ENCODE results near the gene NCOA1. TPM values are rescaled to one million over a fixed set of nuclear protein-coding genes. Genes with fewer than 3 reads are reported as not detected.
A peak's percentile ranks its signal among the peaks of the same experiment; 100 is the strongest.

Gene NCOA1
- total RNA-seq, 1 donor from 2014 or later: 29.0 TPM

DNA sequence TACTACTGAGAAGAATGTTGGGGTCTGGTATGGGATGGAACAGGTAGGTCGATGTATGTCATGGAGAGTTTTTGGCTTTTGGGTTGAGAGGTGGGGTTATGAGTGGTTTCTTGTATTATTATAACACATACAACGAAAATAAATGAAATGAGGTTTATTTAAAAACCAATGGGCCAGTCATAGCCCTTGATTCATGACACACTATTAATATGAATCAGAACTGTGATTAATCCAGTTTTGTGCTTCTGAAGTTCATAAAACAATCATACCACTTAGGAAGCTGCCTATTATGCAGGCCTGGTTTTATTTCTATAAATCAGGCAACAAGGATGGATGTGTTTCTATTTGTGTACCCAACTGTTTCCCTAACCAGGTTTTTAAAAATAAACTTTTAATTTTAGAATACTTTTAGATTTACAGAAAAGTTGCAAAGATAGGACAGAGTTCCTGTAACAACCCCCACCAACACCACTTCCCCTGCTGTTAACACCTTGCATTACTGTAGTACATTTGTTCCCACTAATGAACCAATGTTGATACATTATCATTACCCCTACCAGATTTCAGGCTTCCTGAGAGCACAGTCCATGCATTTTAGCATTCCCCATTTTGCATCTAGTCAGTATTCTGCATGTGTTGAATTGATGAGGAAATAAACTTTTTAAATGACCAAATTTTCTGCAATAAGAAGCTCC is 37.5 kb upstream of the NCOA1 start:
- TF ChIP-seq, protein P1, sequence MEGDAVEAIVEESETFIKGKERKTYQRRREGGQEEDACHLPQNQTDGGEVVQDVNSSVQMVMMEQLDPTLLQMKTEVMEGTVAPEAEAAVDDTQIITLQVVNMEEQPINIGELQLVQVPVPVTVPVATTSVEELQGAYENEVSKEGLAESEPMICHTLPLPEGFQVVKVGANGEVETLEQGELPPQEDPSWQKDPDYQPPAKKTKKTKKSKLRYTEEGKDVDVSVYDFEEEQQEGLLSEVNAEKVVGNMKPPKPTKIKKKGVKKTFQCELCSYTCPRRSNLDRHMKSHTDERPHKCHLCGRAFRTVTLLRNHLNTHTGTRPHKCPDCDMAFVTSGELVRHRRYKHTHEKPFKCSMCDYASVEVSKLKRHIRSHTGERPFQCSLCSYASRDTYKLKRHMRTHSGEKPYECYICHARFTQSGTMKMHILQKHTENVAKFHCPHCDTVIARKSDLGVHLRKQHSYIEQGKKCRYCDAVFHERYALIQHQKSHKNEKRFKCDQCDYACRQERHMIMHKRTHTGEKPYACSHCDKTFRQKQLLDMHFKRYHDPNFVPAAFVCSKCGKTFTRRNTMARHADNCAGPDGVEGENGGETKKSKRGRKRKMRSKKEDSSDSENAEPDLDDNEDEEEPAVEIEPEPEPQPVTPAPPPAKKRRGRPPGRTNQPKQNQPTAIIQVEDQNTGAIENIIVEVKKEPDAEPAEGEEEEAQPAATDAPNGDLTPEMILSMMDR (IDR thresholded peaks at IDR 0.05): no peak
- Mint-ChIP-seq H3K36me3 (ENCODE audit: unreplicated experiment) (no peaks in the 10 kb centered on the region), H3K4me3 (ENCODE audit: unreplicated experiment) (no peak overlapping the region), H3K27ac (ENCODE audit: unreplicated experiment) (no peak overlapping the region), H3K9me3 (ENCODE audit: unreplicated experiment) (peaks cover 9% of the 10 kb centered on the region), H3K4me1 (ENCODE audit: unreplicated experiment) (peaks cover 9% of the 10 kb centered on the region), H3K27me3 (ENCODE audit: unreplicated experiment) (no peaks in the 10 kb centered on the region)
- no peak for DNase-seq (ENCODE audit: extremely low spot score, unreplicated experiment)

DNA sequence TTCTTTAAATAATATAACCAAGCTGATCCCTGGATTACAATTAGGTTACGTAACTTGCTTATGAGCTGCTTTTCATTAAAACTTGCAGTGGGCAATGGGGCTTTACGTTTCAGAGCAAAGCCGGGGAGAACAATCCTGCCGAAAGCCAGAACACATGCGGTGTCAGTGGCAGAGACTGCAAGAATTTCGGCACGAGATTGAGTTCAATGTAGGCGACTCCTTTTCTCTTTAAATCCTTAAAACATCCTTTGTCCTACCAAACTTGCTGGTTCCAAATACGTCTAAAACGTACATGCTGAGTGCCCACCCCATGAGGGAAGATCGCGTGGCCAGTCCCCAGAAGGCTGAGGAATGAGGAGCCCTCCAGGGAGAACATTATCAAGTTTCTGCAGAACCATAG is 36.8 kb upstream of the NCOA1 start:
- Mint-ChIP-seq H3K4me1 (ENCODE audit: unreplicated experiment) (peaks cover 9% of the 10 kb centered on the region), H3K27me3 (ENCODE audit: unreplicated experiment) (peaks cover 2% of the 10 kb centered on the region), H3K9me3 (ENCODE audit: unreplicated experiment) (peaks cover 6% of the 10 kb centered on the region), H3K36me3 (ENCODE audit: unreplicated experiment) (no peaks in the 10 kb centered on the region), H3K4me3 (ENCODE audit: unreplicated experiment) (peak overlapping the region; percentile 61), H3K27ac (ENCODE audit: unreplicated experiment) (peak overlapping the region; percentile 25)
- TF ChIP-seq, protein P1 (IDR thresholded peaks at IDR 0.05): no peak
- no peak for DNase-seq (ENCODE audit: extremely low spot score, unreplicated experiment)

DNA sequence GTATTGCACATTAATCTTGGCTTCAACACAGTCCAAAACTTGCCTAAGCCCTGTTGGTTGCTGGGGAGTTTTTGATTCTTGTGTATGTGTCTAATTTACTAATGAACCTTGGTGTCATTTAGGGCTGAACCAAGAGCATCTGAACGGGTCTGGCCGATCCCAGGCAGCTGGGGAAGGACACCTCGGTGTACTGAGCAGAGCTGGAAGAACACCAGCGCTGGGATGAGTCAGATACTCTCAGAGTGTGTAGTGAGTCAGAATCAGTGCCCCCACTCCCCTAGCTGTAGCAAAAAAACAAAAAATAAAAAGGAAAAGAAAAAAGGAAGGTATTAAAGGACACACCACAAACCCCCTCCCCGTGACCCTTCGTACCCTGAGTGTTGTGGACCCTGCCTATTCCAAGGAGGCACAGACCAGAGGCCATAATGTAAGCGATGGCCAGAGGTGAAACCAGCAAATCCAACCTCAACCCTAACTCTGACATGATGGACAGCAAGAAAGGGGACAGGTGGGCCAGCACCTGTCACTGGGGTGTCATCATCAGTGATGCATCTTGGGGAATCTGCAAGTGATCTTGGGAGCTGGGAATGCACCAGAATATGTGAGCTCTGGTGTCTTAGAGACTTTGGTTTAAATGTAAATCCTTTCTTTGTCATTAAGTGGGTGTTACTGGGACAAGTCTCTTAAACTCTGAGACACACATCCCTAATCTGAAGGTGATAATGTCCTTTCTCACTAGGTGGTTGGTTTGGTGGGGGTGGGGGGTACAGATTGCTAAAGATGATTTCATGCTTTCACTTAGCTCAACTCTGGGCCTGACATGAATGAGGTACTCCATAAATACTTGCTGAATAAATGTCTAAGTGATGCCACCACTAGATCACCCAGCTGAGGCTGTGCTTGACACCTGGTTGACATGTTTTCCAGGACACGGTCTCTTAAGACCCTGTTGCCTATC is 34.2 kb upstream of the NCOA1 start:
- DNase-seq (ENCODE audit: extremely low spot score, unreplicated experiment): no peak
- Mint-ChIP-seq H3K27ac (ENCODE audit: unreplicated experiment) (no peak overlapping the region), H3K27me3 (ENCODE audit: unreplicated experiment) (peaks cover 2% of the 10 kb centered on the region), H3K4me3 (ENCODE audit: unreplicated experiment) (no peak overlapping the region), H3K9me3 (ENCODE audit: unreplicated experiment) (no peaks in the 10 kb centered on the region), H3K36me3 (ENCODE audit: unreplicated experiment) (no peaks in the 10 kb centered on the region), H3K4me1 (ENCODE audit: unreplicated experiment) (peaks cover 11% of the 10 kb centered on the region)
- TF ChIP-seq, protein P1 (IDR thresholded peaks at IDR 0.05): no peak

DNA sequence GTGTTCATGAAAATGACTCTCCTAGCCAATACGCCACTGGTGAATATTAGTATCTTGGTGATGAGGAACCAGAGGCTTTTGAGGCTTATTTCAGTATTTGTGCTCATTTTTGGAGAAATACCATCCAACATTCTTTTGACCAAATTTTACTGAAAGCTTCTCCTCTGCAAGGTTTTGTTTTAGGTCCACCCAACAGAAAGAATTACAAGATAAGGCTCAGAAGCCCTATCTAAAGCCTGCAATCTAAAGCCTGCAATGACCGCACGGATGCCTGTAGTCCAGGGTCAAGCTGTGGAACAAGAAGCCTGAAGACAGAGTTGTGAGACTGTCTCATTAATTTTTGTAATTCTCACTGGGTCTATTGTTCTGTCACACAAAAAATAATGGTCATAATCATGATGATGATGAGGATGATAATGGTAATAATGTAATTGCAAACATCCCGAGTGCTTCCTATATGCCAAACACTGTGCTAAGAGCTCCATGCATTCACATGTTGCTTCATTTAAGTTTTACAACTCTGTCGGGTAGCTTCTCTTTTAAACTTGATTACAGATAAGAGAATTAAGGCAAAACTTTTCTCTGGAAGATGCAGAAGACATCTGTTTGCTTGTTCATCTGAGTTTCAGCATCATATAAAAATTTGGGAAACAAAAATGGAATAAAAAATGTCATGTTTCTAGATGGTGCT is 33.2 kb upstream of the NCOA1 start:
- no peak for DNase-seq (ENCODE audit: extremely low spot score, unreplicated experiment)
- Mint-ChIP-seq H3K27ac (ENCODE audit: unreplicated experiment) (no peak overlapping the region), H3K27me3 (ENCODE audit: unreplicated experiment) (peaks cover 8% of the 10 kb centered on the region), H3K4me1 (ENCODE audit: unreplicated experiment) (peaks cover 11% of the 10 kb centered on the region), H3K36me3 (ENCODE audit: unreplicated experiment) (no peaks in the 10 kb centered on the region), H3K4me3 (ENCODE audit: unreplicated experiment) (no peak overlapping the region), H3K9me3 (ENCODE audit: unreplicated experiment) (no peaks in the 10 kb centered on the region)
- TF ChIP-seq, protein P1 (IDR thresholded peaks at IDR 0.05): no peak

All from osteocyte (in vitro differentiated cells).